IMR-90 (cell line): Measurements from ENCODE around the gene UCHL1. TPM values are rescaled to one million over a fixed set of nuclear protein-coding genes. Genes with fewer than 3 reads are reported as not detected.

Experiments
- ATAC-seq: fragments of 200-7000 bp; cut with Tn5 transposase; 2 replicates; pipeline ENCODE4 v1.9.1; 2020; ENCODE audit warnings: low read depth, mild to moderate bottlenecking, moderate library complexity
- BruUV-seq: library from RNA; stranded (reverse); fragments of 400-500 nt; replicated peaks from 2 replicates; lab custom pipeline; 2021; lab: Mats Ljungman, UMichigan
- CTCF ChIA-PET: fragments of 300-600 bp; formaldehyde crosslinking; extraction: SDS; loops from one replicate; lab custom pipeline; 2021; ENCODE audit warnings: antibody characterized with exemption; lab: Yijun Ruan, JAX
- POLR2A ChIA-PET: fragments of 300-600 bp; sonication (Branson Sonifier 250); formaldehyde crosslinking; loops from one replicate; lab custom pipeline; 2022; ENCODE audit warnings: antibody characterized with exemption; ENCODE audit not compliant: unreplicated experiment; lab: Charles Lee
- DNase-seq: peaks from one replicate; pipeline ENCODE4 v3.0.0; 2013
- H2AFZ ChIP-seq: replicated peaks from 2 replicates; pipeline ENCODE3; 2013; ENCODE audit warnings: low read length, mild to moderate bottlenecking; ENCODE audit not compliant: poor library complexity
- H2AK5ac ChIP-seq: 2 replicates; pipeline ENCODE4 v1.6.1; 2013; ENCODE audit warnings: low read depth, low read length, inconsistent platforms
- H2AK9ac ChIP-seq: replicated peaks from 2 replicates; pipeline ENCODE3; 2013; ENCODE audit warnings: mild to moderate bottlenecking, low read depth, low read length, moderate library complexity; ENCODE audit not compliant: poor library complexity
- H2BK120ac ChIP-seq: 2 replicates; pipeline ENCODE4 v1.6.1; 2013; ENCODE audit warnings: low read depth, low read length, inconsistent platforms
- H2BK15ac ChIP-seq: 3 replicates; pipeline ENCODE4 v1.6.1; 2013; ENCODE audit warnings: low read depth, low read length, inconsistent platforms
- H2BK20ac ChIP-seq: 2 replicates; pipeline ENCODE4 v1.6.1; 2013; ENCODE audit warnings: low read depth, mild to moderate bottlenecking, inconsistent platforms, low read length, moderate library complexity
- H2BK5ac ChIP-seq: 2 replicates; pipeline ENCODE4 v1.6.1; 2013; ENCODE audit warnings: mild to moderate bottlenecking, low read depth, low read length, inconsistent platforms; ENCODE audit not compliant: poor library complexity, severe bottlenecking
- H3K14ac ChIP-seq: replicated peaks from 2 replicates; pipeline ENCODE4 v1.6.1; 2013; ENCODE audit warnings: low read depth, low read length, inconsistent platforms
- H3K18ac ChIP-seq: 2 replicates; pipeline ENCODE4 v1.6.1; 2013; ENCODE audit warnings: low read depth, low read length, control low read depth
- H3K23ac ChIP-seq: 2 replicates; pipeline ENCODE4 v1.6.1; 2013; ENCODE audit warnings: low read depth, low read length, inconsistent platforms
- H3K27ac ChIP-seq: 2 replicates; pipeline ENCODE4 v1.5.1; 2013; ENCODE audit warnings: mild to moderate bottlenecking, control low read depth, low read length; ENCODE audit not compliant: insufficient read depth
- H3K27me3 ChIP-seq: 2 replicates; pipeline ENCODE4 v1.6.1; 2013; ENCODE audit warnings: low read length; ENCODE audit not compliant: control insufficient read depth, insufficient read depth
- H3K36me3 ChIP-seq: 2 replicates; pipeline ENCODE4 v1.6.1; 2013; ENCODE audit warnings: low read length, mixed read lengths; ENCODE audit not compliant: control insufficient read depth, insufficient read depth
- H3K4ac ChIP-seq: 2 replicates; pipeline ENCODE4 v1.6.1; 2013; ENCODE audit warnings: low read depth, low read length, inconsistent platforms
- H3K4me1 ChIP-seq: 2 replicates; pipeline ENCODE4 v1.6.1; 2013; ENCODE audit warnings: low read length, mixed read lengths; ENCODE audit not compliant: control insufficient read depth, insufficient read depth
- H3K4me2 ChIP-seq: 2 replicates; pipeline ENCODE4 v1.6.1; 2013; ENCODE audit warnings: low read depth, mild to moderate bottlenecking, control low read depth, low read length, moderate library complexity
- H3K4me3 ChIP-seq: 2 replicates; pipeline ENCODE4 v1.5.1; 2013; ENCODE audit warnings: low read depth, mild to moderate bottlenecking, control low read depth, low read length, moderate library complexity; ENCODE audit not compliant: insufficient read depth
- H3K56ac ChIP-seq: 2 replicates; pipeline ENCODE4 v1.6.1; 2013; ENCODE audit warnings: low read length, inconsistent platforms; ENCODE audit not compliant: insufficient read depth; ENCODE audit errors: extremely low read depth
- H3K79me1 ChIP-seq, 2 experiments: 2 replicates each; pipeline ENCODE4 v1.6.1; 2013; ENCODE audit warnings: low read length in 2 of 2, inconsistent platforms in 1 of 2, low read depth in 1 of 2
- H3K9ac ChIP-seq: 2 replicates; pipeline ENCODE4 v1.6.1; 2013; ENCODE audit warnings: low read depth, low read length, control low read depth
- H3K9me1 ChIP-seq: 2 replicates; pipeline ENCODE4 v1.6.1; 2013; ENCODE audit warnings: low read length, inconsistent platforms; ENCODE audit not compliant: insufficient read depth
- H3K9me3 ChIP-seq: 2 replicates; pipeline ENCODE4 v1.6.1; 2013; ENCODE audit warnings: low read length; ENCODE audit not compliant: control insufficient read depth, insufficient read depth
- H4K20me1 ChIP-seq: 2 replicates; pipeline ENCODE4 v1.6.1; 2013; ENCODE audit warnings: low read length, inconsistent platforms; ENCODE audit not compliant: insufficient read depth
- H4K5ac ChIP-seq: 2 replicates; pipeline ENCODE4 v1.6.1; 2013; ENCODE audit warnings: mild to moderate bottlenecking, low read depth, low read length, control low read depth
- H4K8ac ChIP-seq, 2 experiments: 2 replicates each; pipeline ENCODE4 v1.6.1; 2013; ENCODE audit warnings: low read depth in 2 of 2, low read length in 2 of 2, control low read depth in 1 of 2, inconsistent platforms in 1 of 2
- H4K91ac ChIP-seq: 2 replicates; pipeline ENCODE4 v1.6.1; 2013; ENCODE audit warnings: low read depth, low read length, inconsistent platforms; ENCODE audit not compliant: insufficient read depth
- BHLHE40 ChIP-seq: fragments of 150-350 bp; IDR thresholded peaks from 2 replicates; pipeline ENCODE4 v1.6.1; 2016; ENCODE audit warnings: mild to moderate bottlenecking, low read depth, low read length
- CEBPB ChIP-seq: IDR thresholded peaks from 2 replicates; pipeline ENCODE4 v1.6.1; 2012; ENCODE audit warnings: low read depth, low read length, improper control_type of control experiment
- CTCF ChIP-seq: conservative IDR thresholded peaks from 2 replicates; pipeline ENCODE4 v1.5.1; 2012; ENCODE audit warnings: mild to moderate bottlenecking, low read depth, low read length, improper control_type of control experiment
- ELK1 ChIP-seq: fragments of 150-350 bp; IDR thresholded peaks from 2 replicates; pipeline ENCODE4 v1.6.1; 2016; ENCODE audit warnings: low read depth, mild to moderate bottlenecking, low read length, moderate library complexity, borderline replicate concordance
- FOS ChIP-seq: fragments of 150-350 bp; IDR thresholded peaks from 2 replicates; pipeline ENCODE4 v1.6.1; 2016; ENCODE audit warnings: low read depth, low read length
- MAFK ChIP-seq: IDR thresholded peaks from 2 replicates; pipeline ENCODE4 v1.6.1; 2012; ENCODE audit warnings: low read depth, low read length, improper control_type of control experiment
- MAZ ChIP-seq: IDR thresholded peaks from 2 replicates; pipeline ENCODE4 v1.6.1; 2012; ENCODE audit warnings: low read depth, mild to moderate bottlenecking, low read length, improper control_type of control experiment, moderate library complexity, borderline replicate concordance
- MXI1 ChIP-seq: IDR thresholded peaks from 2 replicates; pipeline ENCODE4 v1.6.1; 2012; ENCODE audit warnings: low read depth, mild to moderate bottlenecking, low read length, moderate library complexity, borderline replicate concordance
- NFE2L2 ChIP-seq: fragments of 150-350 bp; IDR thresholded peaks from 2 replicates; pipeline ENCODE4 v1.6.1; 2016; ENCODE audit warnings: low read depth, mild to moderate bottlenecking, low read length
- POLR2A ChIP-seq: IDR thresholded peaks from 2 replicates; pipeline ENCODE4 v1.6.1; 2012; ENCODE audit warnings: mild to moderate bottlenecking, low read depth, low read length
- RAD21 ChIP-seq: IDR thresholded peaks from 2 replicates; pipeline ENCODE4 v1.6.1; 2012; ENCODE audit warnings: low read length, improper control_type of control experiment
- RCOR1 ChIP-seq: IDR thresholded peaks from 2 replicates; pipeline ENCODE4 v1.6.1; 2012; ENCODE audit warnings: mild to moderate bottlenecking, low read length, improper control_type of control experiment; ENCODE audit not compliant: insufficient replicate concordance
- RFX5 ChIP-seq: IDR thresholded peaks from 2 replicates; pipeline ENCODE4 v1.8.0; 2012; ENCODE audit warnings: low read depth, mild to moderate bottlenecking, low read length, moderate library complexity
- SMC3 ChIP-seq: fragments of 150-350 bp; IDR thresholded peaks from 2 replicates; pipeline ENCODE4 v1.6.1; 2016; ENCODE audit warnings: low read depth, mild to moderate bottlenecking, antibody characterized with exemption, low read length, moderate library complexity
- WGBS, 2 experiments: methylation state at CpG; one replicate each; pipeline versions ENCODE4 v1.1.5 to v1.1.7; 2013; ENCODE audit warnings: missing lambda C conversion rate in 2 of 2; ENCODE audit not compliant: insufficient read length in 1 of 2; ENCODE audit errors: extremely low coverage in 2 of 2; 5-methylcytosine and 5-hydroxymethylcytosine counted together
- dilution Hi-C: fragments of 300-500 bp; cut with HindIII; formaldehyde crosslinking; loops from one replicate; pipeline ENCODE4 v1.14.3; 2018; ENCODE audit warnings: low sequenced_read_pairs; ENCODE audit not compliant: unreplicated experiment
- in situ Hi-C: fragments of 300-500 bp; cut with MboI; formaldehyde crosslinking; loops from 3 replicates; pipeline ENCODE4 v1.14.3; 2019; ENCODE audit warnings: low sequenced_read_pairs, inconsistent platforms, mixed read lengths
- intact Hi-C: fragments of 100-400 bp; cut with micrococcal nuclease; formaldehyde crosslinking; loops from 2 replicates; pipeline ENCODE4 v1.10.0; 2022
- polyA plus RNA-seq, 3 experiments: library from polyadenylated mRNA; depleted of rRNA; stranded (reverse); fragments of >200 nt; gene quantifications; 2 replicates each; pipeline ENCODE4 v1.2.3, GENCODE V29; 2012; ENCODE audit warnings: low replicate concordance in 1 of 3
- total RNA-seq: library from RNA; depleted of rRNA; stranded (reverse); fragments of >200 nt; gene quantifications from 2 replicates; pipeline ENCODE4 v1.2.3, GENCODE V29; 2012
- TF ChIP-seq, protein P1 (sequence below): fragments of 150-350 bp; IDR thresholded peaks from 2 replicates; pipeline ENCODE4 v1.6.1; 2017; ENCODE audit warnings: mild to moderate bottlenecking, antibody characterized with exemption, low read length, low read depth

UCHL1 gene
- total and polyA plus RNA-seq, 2 of the 4 experiments (the other 2 are of a cell fraction), result 972 to 2,118 TPM

DNA sequence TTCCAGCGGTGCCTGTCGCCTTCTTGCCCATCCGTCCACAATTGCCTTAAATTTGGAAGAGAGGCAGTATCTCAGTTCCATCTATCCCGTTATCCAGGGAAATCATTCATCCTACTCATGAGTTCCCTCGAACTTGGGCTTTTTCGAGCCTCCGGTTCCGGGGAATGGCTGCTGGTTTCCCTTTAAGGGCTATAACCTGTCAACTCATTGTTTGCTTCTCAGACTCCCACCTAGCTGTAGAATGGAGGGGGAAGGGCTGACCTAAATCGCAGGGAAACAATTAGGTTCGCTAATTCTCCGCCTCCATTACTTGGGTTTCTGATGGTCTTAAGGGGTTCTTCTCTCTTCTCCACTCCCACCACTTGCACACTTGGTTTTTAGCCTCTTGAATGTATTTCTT is 1.2 kb downstream of the UCHL1 start:
- Histone ChIP-seq H3K18ac (no peak overlapping the region), H3K9me3 (no peaks in the 10 kb centered on the region), H3K4me2 (peak overlapping the region; percentile 82), H4K8ac (peak overlapping the region in 1 of 2 experiments; percentile 37; a peak in 1 of 4 replicates), H2BK20ac (no peak overlapping the region), H2BK15ac (peak overlapping the region; percentile 0; the same call in 1 of the 3 replicates), H3K23ac (peak overlapping the region; percentile 26; the same call in 1 of the 2 replicates), H4K91ac (no peak overlapping the region; the same call in 1 of the 2 replicates), H2AFZ (peak overlapping the region; percentile 93), H3K27ac (peak overlapping the region; percentile 45; the same call in 1 of the 2 replicates), H2BK120ac (no peak overlapping the region), H3K9me1 (peaks cover 4% of the 10 kb centered on the region), H3K4ac (peak overlapping the region; percentile 48), H3K36me3 (peaks cover 25% of the 10 kb centered on the region), H2AK5ac (peak overlapping the region; percentile 65; the same call in 1 of the 2 replicates), H4K5ac (peak overlapping the region; percentile 3; the same call in 1 of the 2 replicates), H3K4me1 (peaks cover 4% of the 10 kb centered on the region), H2AK9ac (peak overlapping the region; percentile 87), H3K56ac (peak overlapping the region; percentile 52; the same call in 1 of the 2 replicates), H2BK5ac (no peak overlapping the region), H3K27me3 (no peaks in the 10 kb centered on the region), H4K20me1 (peaks cover 28% of the 10 kb centered on the region; the same call in 1 of the 2 replicates), H3K79me1 (peaks cover 17 to 32% of the 10 kb centered on the region in 2 experiments), H3K9ac (peak overlapping the region; percentile 64), H3K14ac (peak overlapping the region; percentile 77), H3K4me3 (peak overlapping the region; percentile 94)
- in situ Hi-C loops (no loop called here), dilution Hi-C loops (no loop called here), intact Hi-C loops (loop anchor here (2.0 to 10.0 kb wide), 3 partner anchors 281 to 523 kb away; no protein-coding TSS in a partner anchor)
- no CpG with 5 or more reads among the region's 11 CpGs for WGBS, 2 experiments
- CTCF ChIA-PET, result interaction anchor here (0.9 to 1.5 kb wide), 3 partner anchors 42 to 330 kb away, joined by 3 to 4 read pairs (median 3); no protein-coding TSS in a partner anchor
- no peak for ATAC-seq
- BruUV-seq, result no TSS peak
- DNase-seq, result no peak
- POLR2A ChIA-PET, result interaction anchor here (0.6 kb wide), 2 partner anchors 8 to 230 kb away, joined by 3 to 6 read pairs; no protein-coding TSS in a partner anchor
- TF ChIP-seq SMC3, result no peak
- TF ChIP-seq ELK1, result no peak
- TF ChIP-seq NFE2L2, result no peak
- no peak for TF ChIP-seq RAD21
- no peak for TF ChIP-seq RFX5
- TF ChIP-seq MAZ, result no peak
- no peak for TF ChIP-seq MXI1
- no peak for TF ChIP-seq POLR2A
- no peak for TF ChIP-seq MAFK
- no peak for TF ChIP-seq BHLHE40
- no peak for TF ChIP-seq FOS
- no peak for TF ChIP-seq RCOR1
- TF ChIP-seq, protein P1, sequence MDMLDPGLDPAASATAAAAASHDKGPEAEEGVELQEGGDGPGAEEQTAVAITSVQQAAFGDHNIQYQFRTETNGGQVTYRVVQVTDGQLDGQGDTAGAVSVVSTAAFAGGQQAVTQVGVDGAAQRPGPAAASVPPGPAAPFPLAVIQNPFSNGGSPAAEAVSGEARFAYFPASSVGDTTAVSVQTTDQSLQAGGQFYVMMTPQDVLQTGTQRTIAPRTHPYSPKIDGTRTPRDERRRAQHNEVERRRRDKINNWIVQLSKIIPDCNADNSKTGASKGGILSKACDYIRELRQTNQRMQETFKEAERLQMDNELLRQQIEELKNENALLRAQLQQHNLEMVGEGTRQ, result no peak
- no peak for TF ChIP-seq CEBPB
- no peak for TF ChIP-seq CTCF
